Left hindlimb (tissue), 1 donor: ENCODE measurements around the gene JAM3.
"Not testable (repeated sequence)": the region's sequence is repeated elsewhere in the genome, so short reads cannot be mapped to it uniquely, and the experiment has no call there.

Experiments
- DNase-seq: peaks from one replicate; pipeline ENCODE4 v3.0.0-alpha.2; 2018

The JAM3 gene

GRCh38 chr11:134063991-134064747 is 4.7 kb upstream of the JAM3 start:
- DNase-seq, result no peak

- DNase-seq, result no peak
Measured at GRCh38 chr11:134065381-134065780, 3.5 kb upstream of the JAM3 start.

GRCh38 chr11:134066943-134067885 is 1.7 kb upstream of the JAM3 start:
- no peak for DNase-seq

DNA sequence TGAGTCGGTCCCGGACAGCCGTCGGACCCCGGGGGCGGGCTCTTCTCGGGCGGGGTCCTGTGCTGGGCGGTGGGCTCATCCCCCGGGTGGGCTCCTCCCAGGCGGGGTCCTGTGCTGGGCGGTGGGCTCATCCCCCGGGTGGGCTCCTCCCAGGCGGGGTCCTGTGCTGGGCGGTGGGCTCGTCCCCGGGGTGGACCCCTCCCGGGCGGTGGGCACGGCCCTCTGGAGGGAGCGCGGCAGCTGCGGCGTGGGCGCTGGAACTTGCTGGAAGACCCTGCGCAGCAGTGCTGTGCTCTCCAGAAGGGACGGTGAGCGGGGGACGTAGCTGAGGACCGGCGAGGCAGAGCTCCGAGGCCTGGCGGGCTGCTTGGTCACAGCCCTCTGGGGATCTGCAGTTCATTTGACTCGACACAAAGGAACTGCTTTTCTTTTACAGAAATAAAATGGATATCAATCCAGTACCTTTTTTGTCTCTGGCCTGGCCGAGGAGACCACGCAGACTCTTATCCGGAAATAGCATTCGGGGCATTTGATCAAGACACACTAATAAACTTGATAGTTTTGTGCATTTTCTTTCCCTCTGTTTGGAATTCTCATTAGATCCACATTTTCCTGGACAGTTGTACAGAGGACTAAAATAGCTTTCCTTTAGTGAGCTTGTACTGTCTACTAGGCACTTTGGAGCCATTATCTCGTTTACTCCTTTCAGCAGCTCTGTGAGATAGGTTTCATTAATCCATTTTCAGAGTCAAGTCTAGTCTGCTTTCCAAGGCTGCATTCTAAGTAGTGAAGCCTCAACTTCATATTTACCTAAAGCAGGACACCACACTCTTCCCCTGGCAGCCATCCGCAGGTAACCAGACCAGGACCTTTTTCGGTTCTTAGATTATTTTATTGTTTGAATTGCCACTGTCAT is 812 bp downstream of the JAM3 start:
- peak; percentile 53 for DNase-seq

DNA sequence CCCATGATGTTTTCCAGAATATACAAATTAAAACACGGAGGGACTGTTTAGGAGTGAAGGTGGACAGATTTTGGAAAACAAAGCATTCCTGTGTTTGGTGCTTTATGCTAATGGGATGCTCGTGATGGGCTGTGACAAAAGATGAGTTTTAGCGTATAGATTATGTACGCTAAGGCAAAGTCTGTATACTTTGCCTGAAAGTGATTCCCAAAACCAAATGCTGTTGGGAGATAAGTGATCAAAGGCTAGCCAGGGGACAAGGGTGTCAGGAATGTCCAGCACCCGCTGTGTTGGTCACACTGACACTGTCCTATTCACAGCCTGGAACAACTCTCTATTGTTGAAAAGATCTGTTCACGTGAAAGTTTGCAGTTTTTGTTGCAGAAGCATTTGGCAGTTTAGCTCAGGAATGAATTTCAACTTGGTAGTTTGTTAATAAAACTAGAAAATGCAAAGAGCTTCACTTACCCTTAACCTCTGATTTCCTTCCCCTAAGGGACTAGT is 1.5 kb downstream of the JAM3 start:
- no peak for DNase-seq

GRCh38 chr11:134071306-134071705 is 2.4 kb downstream of the JAM3 start:
- no peak for DNase-seq

- no peak for DNase-seq
Measured at GRCh38 chr11:134071766-134072402, 3.0 kb downstream of the JAM3 start.

DNA sequence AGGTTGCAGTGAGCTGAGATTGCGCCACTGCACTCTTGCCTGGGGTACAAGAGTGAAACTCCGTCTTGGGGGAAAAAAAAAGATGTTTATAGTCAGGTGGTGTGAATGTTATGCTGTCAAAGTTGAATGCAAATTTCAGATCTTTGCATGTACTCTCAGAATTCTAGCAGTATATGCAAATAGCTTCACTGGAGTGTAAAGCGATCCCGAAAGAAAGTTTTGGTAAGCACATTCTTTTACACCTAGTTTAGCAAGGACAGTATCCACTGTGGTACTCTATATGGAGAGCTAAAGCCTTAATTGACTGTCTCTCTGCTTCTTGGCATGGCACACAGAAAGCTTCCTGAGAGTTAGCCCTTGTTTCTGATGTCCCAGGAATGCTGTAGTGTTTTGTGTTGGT is 4.0 kb downstream of the JAM3 start:
- no peak for DNase-seq

GRCh38 chr11:134074346-134074745 is 5.5 kb downstream of the JAM3 start:
- no peak for DNase-seq

- DNase-seq, result no peak
Measured at GRCh38 chr11:134074766-134075165, 5.9 kb downstream of the JAM3 start.

- no peak for DNase-seq
Measured at GRCh38 chr11:134079317-134079716, 10.4 kb downstream of the JAM3 start.

GRCh38 chr11:134081258-134081657 is 12.4 kb downstream of the JAM3 start:
- not testable (repeated sequence) for DNase-seq

DNA sequence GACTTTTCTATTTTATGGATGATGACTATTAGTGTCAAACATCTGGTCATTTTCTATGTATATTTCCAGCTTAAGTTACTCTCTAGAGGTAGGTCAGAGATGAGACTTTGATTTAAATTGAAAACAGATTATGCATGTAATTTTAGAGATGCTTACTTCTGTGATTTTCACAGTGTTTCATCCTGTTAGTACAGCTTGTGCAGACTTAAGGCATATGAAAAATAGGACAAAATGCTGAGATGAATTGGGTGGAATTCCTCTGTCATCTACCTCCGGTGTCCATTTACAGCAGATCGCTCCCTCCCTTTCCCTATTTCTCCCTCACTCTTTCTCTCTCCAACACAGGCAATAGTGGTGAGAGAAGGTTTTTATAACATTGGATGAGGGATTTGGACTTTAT is 14.1 kb downstream of the JAM3 start:
- no peak for DNase-seq

GRCh38 chr11:134086376-134086775 is 17.5 kb downstream of the JAM3 start:
- DNase-seq, result no peak

DNA sequence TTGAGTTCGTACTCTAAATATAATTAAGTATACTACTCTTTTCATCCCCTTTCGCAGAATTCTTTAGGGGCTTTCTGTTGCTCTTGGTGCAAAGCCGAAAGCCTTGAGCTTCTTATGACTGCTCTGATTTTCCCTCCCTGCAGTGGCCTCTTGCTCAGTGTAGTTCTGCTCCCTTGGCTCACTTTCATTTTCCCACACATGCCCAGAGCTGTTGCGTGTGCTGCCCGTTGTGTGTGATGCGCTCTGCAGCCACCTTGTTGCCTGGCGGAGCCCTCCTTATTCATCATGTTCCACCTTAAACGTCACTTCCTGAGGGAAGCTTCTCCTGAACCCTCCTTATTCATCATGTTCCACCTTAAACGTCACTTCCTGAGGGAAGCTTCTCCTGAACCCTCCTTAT is 23.1 kb downstream of the JAM3 start:
- DNase-seq, result not testable (repeated sequence)

GRCh38 chr11:134097166-134097565 is 28.3 kb downstream of the JAM3 start:
- no peak for DNase-seq

- no peak for DNase-seq
Measured at GRCh38 chr11:134098566-134099184, 29.8 kb downstream of the JAM3 start.

DNA sequence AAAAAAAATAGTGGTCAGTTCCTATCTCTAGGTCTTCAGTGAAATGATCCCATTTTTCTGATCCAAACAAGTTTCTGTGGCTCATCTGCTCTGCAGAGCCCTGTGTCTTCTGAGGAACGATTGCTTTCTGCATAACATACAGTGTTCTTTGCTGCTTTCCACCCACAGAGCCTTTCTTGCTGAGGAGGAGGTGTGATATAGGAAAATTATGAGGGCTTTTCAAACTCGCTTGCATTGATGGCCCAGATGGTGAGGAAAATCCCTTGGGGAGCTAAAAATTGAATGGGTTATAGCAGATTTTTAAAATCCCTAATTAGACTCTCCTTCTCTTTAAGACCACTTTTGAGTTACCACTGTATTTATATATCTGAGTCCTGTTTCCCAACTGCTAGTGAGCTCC is 31.3 kb downstream of the JAM3 start:
- no peak for DNase-seq

- DNase-seq, result no peak
Measured at GRCh38 chr11:134101282-134101681, 32.4 kb downstream of the JAM3 start.

- no peak for DNase-seq
Measured at GRCh38 chr11:134110252-134110815, 41.5 kb downstream of the JAM3 start.

DNA sequence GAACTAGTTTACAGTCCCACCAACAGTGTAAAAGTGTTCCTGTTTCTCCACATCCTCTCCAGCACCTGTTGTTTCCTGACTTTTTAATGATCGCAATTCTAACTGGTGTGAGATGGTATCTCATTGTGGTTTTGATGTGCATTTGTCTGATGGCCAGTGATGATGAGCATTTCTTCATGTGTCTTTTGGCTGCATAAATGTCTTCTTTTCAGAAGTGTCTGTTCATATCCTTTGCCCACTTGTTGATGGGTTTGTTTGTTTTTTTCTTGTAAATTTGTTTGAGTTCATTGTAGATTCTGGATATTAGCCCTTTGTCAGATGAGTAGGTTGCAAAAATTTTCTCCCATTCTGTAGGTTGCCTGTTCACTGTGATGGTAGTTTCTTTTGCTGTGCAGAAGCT is 44.9 kb downstream of the JAM3 start:
- not testable (repeated sequence) for DNase-seq
